HG02970 (cell line): ENCODE measurements around the gene SGCE.

ENCODE experiments used
- ATAC-seq: cut with Tn5 transposase; IDR thresholded peaks from one replicate; pipeline ENCODE4 v1.9.1; 2021; ENCODE audit warnings: mild to moderate bottlenecking, moderate library complexity, moderate number of reproducible peaks; ENCODE audit not compliant: unreplicated experiment, low FRiP score

SGCE gene

DNA sequence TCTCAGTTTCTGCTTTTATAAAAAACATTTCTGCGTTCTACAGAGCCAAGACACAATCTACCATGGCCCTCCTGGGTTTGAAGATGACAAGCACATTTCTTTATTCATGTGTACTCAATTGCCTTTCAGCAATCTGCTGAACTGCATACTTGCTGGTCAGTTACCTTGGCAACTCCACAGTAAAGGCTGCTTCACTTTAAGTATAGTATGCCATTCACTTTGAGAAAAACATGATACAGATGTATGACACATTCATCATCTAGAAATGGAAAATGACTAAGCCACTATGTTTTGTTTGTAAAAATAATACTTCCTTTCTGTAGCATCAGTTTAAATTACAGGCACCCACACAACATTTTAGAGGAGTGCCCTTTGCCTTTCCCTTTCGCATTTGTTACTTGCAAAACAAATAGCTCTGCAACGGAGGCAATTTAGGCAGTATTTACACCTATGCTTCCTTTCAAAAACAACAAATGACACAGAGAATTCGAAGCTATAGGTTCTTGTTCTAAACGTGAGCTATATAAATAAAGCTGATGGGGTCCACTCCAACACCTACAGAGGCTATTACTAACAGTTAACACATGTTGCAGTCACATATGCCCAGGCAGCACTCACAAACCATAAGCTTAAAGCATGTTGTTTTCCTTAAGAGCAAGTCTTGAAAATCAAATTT is 23.5 kb downstream of the SGCE start:
- no peak for ATAC-seq

GRCh38 chr7:94630855-94631254 is 25.1 kb downstream of the SGCE start:
- no peak for ATAC-seq

DNA sequence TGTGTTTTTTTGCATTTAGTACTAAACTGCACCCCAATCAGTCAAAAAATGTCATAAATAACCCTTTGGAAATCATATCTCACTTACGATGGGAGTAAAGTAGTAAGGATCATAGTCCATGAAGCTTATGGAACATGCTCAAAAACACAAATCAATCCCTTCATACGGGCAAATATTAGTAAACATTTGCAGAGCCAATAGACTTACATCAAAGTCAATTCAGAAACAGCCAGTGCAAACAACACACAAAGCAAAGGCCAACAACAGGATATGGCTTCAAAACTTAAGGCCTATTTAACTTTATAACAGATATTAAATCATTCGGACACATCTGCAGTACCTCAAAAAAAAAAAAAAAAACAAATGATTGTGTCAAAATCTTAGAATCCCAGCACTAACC is 32.1 kb downstream of the SGCE start:
- no peak for ATAC-seq

DNA sequence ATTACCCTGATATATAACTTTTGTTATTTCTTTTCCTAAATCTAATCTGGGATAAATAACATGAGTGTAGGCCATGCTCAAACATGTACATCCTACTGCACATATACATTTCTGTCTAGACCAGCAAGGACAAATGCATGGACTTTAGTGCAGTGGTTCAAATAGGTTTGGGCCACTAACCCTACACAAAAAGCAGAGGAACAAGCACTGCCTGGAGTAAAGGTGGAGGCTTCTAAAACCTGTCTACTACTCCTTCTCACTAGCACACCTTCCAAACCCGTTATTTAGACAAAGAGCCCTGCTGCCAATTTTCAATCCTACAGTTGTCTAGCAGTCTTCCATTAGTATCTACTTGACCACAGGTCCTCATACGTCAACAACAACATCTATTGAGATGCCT is 34.8 kb downstream of the SGCE start:
- peak; percentile 8 for ATAC-seq

GRCh38 chr7:94620703-94621118 is 35.2 kb downstream of the SGCE start:
- ATAC-seq: peak; percentile 95

DNA sequence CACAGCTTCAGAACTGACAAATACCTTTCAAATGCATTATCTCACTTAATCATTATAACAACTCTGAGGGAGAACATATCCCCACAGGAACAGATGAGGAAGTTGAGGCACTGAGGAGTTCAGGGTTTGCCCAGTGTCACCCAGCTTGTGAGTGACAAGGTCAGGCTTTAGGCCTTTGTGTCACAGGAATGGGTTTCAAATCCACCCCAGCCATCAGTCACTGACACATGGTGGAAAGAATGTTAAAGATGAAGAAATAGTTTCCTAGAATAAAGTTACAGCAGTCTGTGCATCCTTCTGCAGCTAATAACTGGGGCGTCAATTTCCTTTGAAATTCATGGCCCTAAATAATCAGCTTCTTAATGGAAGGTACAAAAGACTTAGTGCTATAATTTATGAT is 37.8 kb downstream of the SGCE start:
- no peak for ATAC-seq

- ATAC-seq: no peak
These were observed 39.1 kb downstream of the SGCE start for GRCh38 chr7:94616855-94617254.

- ATAC-seq: no peak
These were observed 40.3 kb downstream of the SGCE start for GRCh38 chr7:94615666-94616065.

DNA sequence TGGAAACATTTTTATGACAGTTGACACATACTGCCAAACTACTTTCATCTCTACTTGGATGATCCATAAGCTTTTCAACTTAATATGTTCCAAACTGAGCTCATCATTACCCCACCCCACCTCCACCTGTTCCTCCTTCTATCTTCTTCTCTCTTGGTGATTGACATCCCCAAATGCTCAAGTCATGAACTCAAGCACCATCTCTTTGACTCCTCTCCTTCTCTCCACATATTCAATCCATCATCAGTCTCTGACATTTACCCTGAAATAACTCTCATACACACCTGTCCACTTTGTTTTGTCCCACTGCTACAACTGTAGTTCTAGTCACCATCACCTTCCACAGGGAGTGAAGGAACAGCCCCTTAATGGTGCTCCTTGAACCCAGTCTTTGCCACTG is 43.3 kb downstream of the SGCE start:
- ATAC-seq: no peak

GRCh38 chr7:94612253-94612652 is 43.7 kb downstream of the SGCE start:
- no peak for ATAC-seq

DNA sequence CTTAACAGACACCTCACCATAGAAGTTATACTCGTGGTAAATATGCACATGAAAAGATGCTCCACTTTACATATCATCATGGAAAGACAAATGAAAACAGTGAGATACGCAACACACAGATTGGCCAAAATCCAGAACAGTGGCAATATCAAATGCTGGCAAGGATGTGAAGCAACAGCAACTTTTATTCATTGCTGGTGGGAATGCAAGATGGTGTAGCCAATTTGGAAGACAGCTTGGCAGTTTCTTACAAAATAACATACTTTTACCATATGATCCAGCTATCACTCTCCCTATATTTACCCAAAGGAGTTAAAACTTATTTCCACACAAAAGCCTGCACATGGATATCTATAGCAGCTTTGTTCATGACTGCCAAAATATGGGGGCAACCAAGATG is 46.4 kb downstream of the SGCE start:
- ATAC-seq: no peak

DNA sequence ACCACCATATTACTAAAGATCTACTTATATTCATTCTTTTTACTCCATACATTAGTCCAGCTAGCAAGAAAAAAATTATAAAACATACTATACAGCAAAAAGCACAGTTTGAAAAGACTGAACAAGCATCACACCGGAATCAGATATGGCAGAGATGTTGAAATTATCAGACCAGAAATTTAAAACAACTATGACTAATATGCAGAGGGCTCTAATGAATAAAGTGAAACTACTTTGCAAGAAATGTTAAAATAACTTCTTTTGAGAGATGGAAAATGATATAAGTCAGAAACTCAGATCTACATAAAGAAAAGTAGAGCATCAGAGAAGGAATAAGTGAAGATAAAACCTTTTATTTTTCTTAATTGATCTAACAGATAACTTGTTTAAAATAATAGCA is 50.9 kb downstream of the SGCE start:
- no peak for ATAC-seq

DNA sequence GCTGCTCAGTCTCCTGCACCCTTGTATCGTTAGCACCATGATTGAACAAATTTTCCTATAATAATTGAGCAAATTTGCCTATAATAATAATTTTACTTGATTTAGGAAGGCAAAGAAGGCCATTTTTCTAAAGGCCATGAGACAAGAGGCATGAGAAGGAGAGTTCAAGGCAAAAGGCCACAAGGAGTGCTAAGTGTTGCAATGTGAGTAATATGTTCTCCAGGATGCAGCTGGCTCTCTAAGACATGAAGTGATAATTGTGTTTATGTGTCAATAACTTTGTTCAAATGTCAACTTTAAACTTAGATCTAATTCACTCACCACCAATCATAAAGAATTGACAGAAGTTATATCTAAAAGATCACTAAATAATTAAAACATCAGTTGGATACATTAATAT is 53.8 kb downstream of the SGCE start:
- ATAC-seq: no peak

DNA sequence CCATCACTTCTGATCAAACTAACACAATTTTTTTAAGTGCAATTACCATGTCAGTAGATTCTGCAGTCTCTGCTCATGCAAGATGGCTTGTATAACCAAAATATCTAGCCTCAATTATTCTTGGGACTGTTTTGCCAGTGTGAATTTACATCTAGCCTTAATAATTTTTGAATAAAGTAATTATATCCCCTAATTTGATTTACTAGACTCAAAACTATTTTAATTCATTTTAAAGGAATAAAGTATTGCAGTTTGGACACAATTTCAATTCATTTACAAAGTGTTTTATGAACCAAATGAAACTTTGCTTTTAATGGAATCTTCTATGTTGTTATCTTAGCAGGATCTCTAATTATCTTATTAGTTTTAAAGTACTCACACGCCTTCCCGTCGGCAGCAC is 55.7 kb downstream of the SGCE start:
- ATAC-seq: no peak

DNA sequence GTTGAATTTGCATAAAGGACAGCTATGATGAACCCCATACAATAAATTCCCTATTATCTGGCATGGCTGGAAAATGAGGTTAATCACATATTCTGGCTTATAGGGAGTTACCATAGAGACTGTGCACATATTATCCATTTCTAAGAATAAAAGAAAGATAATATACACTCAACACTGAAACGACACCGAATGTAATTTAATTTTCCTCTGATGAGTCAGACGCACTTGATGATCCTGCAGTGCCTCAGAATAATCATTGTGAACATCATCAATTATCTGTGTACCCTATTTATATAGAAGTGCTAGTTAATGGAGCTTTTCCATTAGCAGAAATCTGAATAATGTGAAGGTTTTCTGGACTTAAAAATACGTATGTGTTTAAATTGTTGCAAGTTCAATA is 60.2 kb downstream of the SGCE start:
- no peak for ATAC-seq

GRCh38 chr7:94594882-94595281 is 61.1 kb downstream of the SGCE start:
- ATAC-seq: no peak

GRCh38 chr7:94591176-94591575 is 64.8 kb downstream of the SGCE start:
- no peak for ATAC-seq

DNA sequence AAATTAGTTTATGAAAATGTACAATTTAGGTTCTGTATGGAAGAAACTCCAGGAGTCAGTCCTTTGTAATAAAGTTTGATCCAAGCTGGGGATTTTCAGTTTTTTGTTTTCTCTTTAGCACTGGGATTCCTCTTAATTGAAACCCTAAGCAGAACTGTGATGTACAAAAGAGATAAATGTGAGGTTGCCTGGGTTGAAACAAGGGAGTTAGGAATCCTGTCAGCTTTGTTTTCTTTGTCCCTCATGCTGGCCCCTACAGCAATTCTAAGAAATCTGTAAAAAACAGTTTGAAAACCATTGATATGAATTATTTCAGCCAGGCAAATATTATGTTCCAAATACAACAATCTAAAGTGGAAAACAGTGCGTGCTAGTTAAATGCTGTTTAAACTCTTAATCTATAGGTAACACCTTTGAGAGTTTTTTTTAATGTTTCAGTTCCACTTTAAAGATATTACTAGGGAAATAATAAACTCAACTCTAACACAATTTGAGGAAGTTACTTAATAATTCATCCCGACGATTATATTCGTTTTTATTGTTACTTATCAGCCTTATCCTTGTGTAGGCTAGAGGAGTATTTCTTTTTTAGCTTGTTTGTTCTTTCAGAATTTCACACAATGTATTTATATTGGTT is 65.3 kb downstream of the SGCE start:
- no peak for ATAC-seq

DNA sequence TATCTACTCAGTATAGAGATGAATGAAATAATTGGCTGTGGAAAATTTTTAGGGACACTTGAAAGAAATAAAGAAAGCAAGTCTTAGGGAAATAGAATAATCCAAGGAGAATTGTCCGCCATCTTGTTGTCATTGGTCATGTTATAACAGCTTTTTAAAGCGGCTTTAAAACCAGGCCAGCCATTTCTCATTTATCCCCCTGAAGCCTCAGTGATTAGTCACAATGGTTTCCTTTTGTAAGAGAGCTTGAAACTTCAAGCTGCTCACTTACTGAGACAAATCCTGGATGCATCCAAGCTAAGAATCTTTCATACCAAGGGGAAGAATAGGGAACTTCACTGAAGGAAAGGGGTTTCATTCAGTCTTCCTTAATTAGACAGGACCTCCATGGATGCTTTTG is 67.9 kb downstream of the SGCE start:
- ATAC-seq: no peak

DNA sequence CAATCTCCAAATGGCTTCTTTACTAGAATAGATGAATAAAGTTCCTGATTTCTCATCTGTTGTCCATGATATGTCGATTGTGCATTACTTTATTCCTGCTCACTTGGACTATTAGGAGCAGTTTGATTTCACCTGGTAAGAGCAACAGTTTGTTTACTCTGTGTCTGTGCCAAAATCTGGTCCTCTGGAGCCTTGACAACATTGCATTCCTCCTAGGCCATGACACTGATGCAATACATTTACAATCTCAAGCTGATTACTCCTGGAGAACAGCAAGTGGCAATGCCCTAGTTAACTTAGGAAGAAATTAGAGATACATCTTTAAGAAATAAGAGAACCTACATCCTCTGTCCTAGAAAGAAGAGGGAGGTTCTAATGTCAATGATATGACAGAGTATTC is 71.8 kb downstream of the SGCE start:
- ATAC-seq: no peak

- ATAC-seq: no peak
These were observed 75.3 kb downstream of the SGCE start for GRCh38 chr7:94580601-94581000.

DNA sequence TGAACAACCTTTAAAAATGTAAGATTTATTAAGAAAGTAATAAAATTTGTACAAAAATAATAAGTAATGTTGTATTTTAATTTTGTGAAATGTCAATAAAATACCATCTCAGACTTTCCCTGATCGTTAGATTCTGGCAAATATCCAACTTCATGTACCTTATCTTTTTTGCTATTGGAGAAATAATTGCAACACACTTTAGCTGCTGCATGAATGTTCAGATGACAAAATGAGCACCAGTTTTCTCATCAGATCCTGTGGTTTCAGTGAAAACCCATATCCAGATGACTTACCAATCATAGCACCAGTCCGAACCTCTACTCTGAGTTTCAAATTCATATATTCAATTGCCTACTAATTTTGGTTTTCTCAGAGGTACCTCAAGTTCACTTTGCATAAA is 76.5 kb downstream of the SGCE start:
- no peak for ATAC-seq

DNA sequence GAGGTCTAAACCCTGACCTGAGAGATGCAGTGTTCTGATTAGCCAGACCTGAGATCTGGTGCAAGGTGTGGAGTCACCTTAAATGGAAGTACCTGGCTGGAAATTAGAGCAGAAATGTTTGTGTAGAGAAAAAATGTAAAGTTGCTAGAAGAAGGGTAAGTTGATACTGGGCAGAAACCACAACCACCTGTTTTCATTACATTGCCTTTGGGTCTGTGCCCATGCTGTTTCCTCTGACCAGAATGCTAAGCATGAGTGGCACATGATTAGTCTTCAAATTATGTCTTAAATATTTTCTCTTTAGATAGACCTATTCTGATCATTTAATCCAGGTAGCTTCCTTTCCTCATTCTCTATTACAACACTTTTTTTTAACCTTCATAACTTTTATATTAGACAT is 77.3 kb downstream of the SGCE start:
- no peak for ATAC-seq
